ENCODE results near the gene GNG13.
"Not testable (repeated sequence)": the region's sequence is repeated elsewhere in the genome, so short reads cannot be mapped to it uniquely, and the experiment has no call there.

GNG13 gene

GRCh38 chr16:841455-842060 is 41.0 kb upstream of the GNG13 start:
- Histone ChIP-seq H3K36me3 (ENCODE audit: control insufficient read depth in 1 of 2, insufficient read depth in 2 of 2, low read length in 2 of 2) (no peaks in the 10 kb centered on the region), H3K4me3 (ENCODE audit: low read depth in 1 of 2, low read length in 2 of 2) (no peak overlapping the region), H3K9ac (ENCODE audit: low read depth in 1 of 2, low read length in 2 of 2) (no peak overlapping the region), H3K27me3 (ENCODE audit: control insufficient read depth in 1 of 2, insufficient read depth in 2 of 2, low read length in 2 of 2) (no peaks in the 10 kb centered on the region), H3K9me3 (ENCODE audit: control insufficient read depth in 1 of 2, low read length in 2 of 2) (no peaks in the 10 kb centered on the region), H3K4me1 (ENCODE audit: control insufficient read depth in 1 of 2, insufficient read depth in 2 of 2, low read length in 2 of 2) (no peaks in the 10 kb centered on the region), H3K27ac (ENCODE audit: low read depth, low read length) (no peak overlapping the region)

GRCh38 chr16:840561-841454 is 40.3 kb upstream of the GNG13 start:
- Histone ChIP-seq H3K9ac (ENCODE audit: low read depth in 1 of 2, low read length in 2 of 2) (no peak overlapping the region), H3K4me3 (ENCODE audit: low read depth in 1 of 2, low read length in 2 of 2) (no peak overlapping the region), H3K4me1 (ENCODE audit: control insufficient read depth in 1 of 2, insufficient read depth in 2 of 2, low read length in 2 of 2) (no peaks in the 10 kb centered on the region), H3K27me3 (ENCODE audit: control insufficient read depth in 1 of 2, insufficient read depth in 2 of 2, low read length in 2 of 2) (no peaks in the 10 kb centered on the region), H3K27ac (ENCODE audit: low read depth, low read length) (no peak overlapping the region), H3K9me3 (ENCODE audit: control insufficient read depth in 1 of 2, low read length in 2 of 2) (peaks cover 6% of the 10 kb centered on the region in 2 donors), H3K36me3 (ENCODE audit: control insufficient read depth in 1 of 2, insufficient read depth in 2 of 2, low read length in 2 of 2) (no peaks in the 10 kb centered on the region)

GRCh38 chr16:839643-840408 is 39.3 kb upstream of the GNG13 start:
- Histone ChIP-seq H3K9me3 (ENCODE audit: control insufficient read depth in 1 of 2, low read length in 2 of 2) (peaks cover 10 to 11% of the 10 kb centered on the region in 2 donors), H3K27ac (ENCODE audit: low read depth, low read length) (no peak overlapping the region), H3K4me1 (ENCODE audit: control insufficient read depth in 1 of 2, insufficient read depth in 2 of 2, low read length in 2 of 2) (no peaks in the 10 kb centered on the region), H3K27me3 (ENCODE audit: control insufficient read depth in 1 of 2, insufficient read depth in 2 of 2, low read length in 2 of 2) (no peaks in the 10 kb centered on the region), H3K9ac (ENCODE audit: low read depth in 1 of 2, low read length in 2 of 2) (no peak overlapping the region), H3K4me3 (ENCODE audit: low read depth in 1 of 2, low read length in 2 of 2) (no peak overlapping the region), H3K36me3 (ENCODE audit: control insufficient read depth in 1 of 2, insufficient read depth in 2 of 2, low read length in 2 of 2) (no peaks in the 10 kb centered on the region)

GRCh38 chr16:838741-839140 is 38.2 kb upstream of the GNG13 start:
- Histone ChIP-seq H3K9me3 (ENCODE audit: control insufficient read depth in 1 of 2, low read length in 2 of 2) (peaks cover 10 to 11% of the 10 kb centered on the region in 2 donors), H3K27ac (ENCODE audit: low read depth, low read length) (no peak overlapping the region), H3K27me3 (ENCODE audit: control insufficient read depth in 1 of 2, insufficient read depth in 2 of 2, low read length in 2 of 2) (no peaks in the 10 kb centered on the region), H3K36me3 (ENCODE audit: control insufficient read depth in 1 of 2, insufficient read depth in 2 of 2, low read length in 2 of 2) (no peaks in the 10 kb centered on the region), H3K9ac (ENCODE audit: low read depth in 1 of 2, low read length in 2 of 2) (no peak overlapping the region), H3K4me1 (ENCODE audit: control insufficient read depth in 1 of 2, insufficient read depth in 2 of 2, low read length in 2 of 2) (no peaks in the 10 kb centered on the region), H3K4me3 (ENCODE audit: low read depth in 1 of 2, low read length in 2 of 2) (no peak overlapping the region)

- not testable (repeated sequence) for H3K36me3 ChIP-seq (ENCODE audit: control insufficient read depth in 1 of 2, insufficient read depth in 2 of 2, low read length in 2 of 2); H3K9ac ChIP-seq (ENCODE audit: low read depth in 1 of 2, low read length in 2 of 2); H3K4me3 ChIP-seq (ENCODE audit: low read depth in 1 of 2, low read length in 2 of 2); H3K4me1 ChIP-seq (ENCODE audit: control insufficient read depth in 1 of 2, insufficient read depth in 2 of 2, low read length in 2 of 2); H3K27ac ChIP-seq (ENCODE audit: low read depth, low read length); H3K27me3 ChIP-seq (ENCODE audit: control insufficient read depth in 1 of 2, insufficient read depth in 2 of 2, low read length in 2 of 2)
- peaks cover 10 to 11% of the 10 kb centered on the region in 2 donors for H3K9me3 ChIP-seq (ENCODE audit: control insufficient read depth in 1 of 2, low read length in 2 of 2)
These were observed 36.3 kb upstream of the GNG13 start for GRCh38 chr16:836822-837221.

GRCh38 chr16:836221-836620 is 35.7 kb upstream of the GNG13 start:
- Histone ChIP-seq H3K4me1 (ENCODE audit: control insufficient read depth in 1 of 2, insufficient read depth in 2 of 2, low read length in 2 of 2) (no peaks in the 10 kb centered on the region), H3K36me3 (ENCODE audit: control insufficient read depth in 1 of 2, insufficient read depth in 2 of 2, low read length in 2 of 2) (no peaks in the 10 kb centered on the region), H3K27me3 (ENCODE audit: control insufficient read depth in 1 of 2, insufficient read depth in 2 of 2, low read length in 2 of 2) (no peaks in the 10 kb centered on the region), H3K9me3 (ENCODE audit: control insufficient read depth in 1 of 2, low read length in 2 of 2) (peaks cover 10 to 11% of the 10 kb centered on the region in 2 donors), H3K9ac (ENCODE audit: low read depth in 1 of 2, low read length in 2 of 2) (no peak overlapping the region), H3K27ac (ENCODE audit: low read depth, low read length) (no peak overlapping the region), H3K4me3 (ENCODE audit: low read depth in 1 of 2, low read length in 2 of 2) (no peak overlapping the region)

GRCh38 chr16:835373-835772 is 34.8 kb upstream of the GNG13 start:
- H3K27me3 ChIP-seq (ENCODE audit: control insufficient read depth in 1 of 2, insufficient read depth in 2 of 2, low read length in 2 of 2): no peaks in the 10 kb centered on the region
- no peaks in the 10 kb centered on the region for H3K4me1 ChIP-seq (ENCODE audit: control insufficient read depth in 1 of 2, insufficient read depth in 2 of 2, low read length in 2 of 2)
- H3K36me3 ChIP-seq (ENCODE audit: control insufficient read depth in 1 of 2, insufficient read depth in 2 of 2, low read length in 2 of 2): no peaks in the 10 kb centered on the region
- H3K9me3 ChIP-seq (ENCODE audit: control insufficient read depth in 1 of 2, low read length in 2 of 2): peaks cover 10 to 11% of the 10 kb centered on the region in 2 donors
- H3K4me3 ChIP-seq (ENCODE audit: low read depth in 1 of 2, low read length in 2 of 2): no peak overlapping the region
- no peak overlapping the region for H3K27ac ChIP-seq (ENCODE audit: low read depth, low read length)
- H3K9ac ChIP-seq (ENCODE audit: low read depth in 1 of 2, low read length in 2 of 2): no peak overlapping the region

- peaks cover 10 to 11% of the 10 kb centered on the region in 2 donors for H3K9me3 ChIP-seq (ENCODE audit: control insufficient read depth in 1 of 2, low read length in 2 of 2)
- H3K4me1 ChIP-seq (ENCODE audit: control insufficient read depth in 1 of 2, insufficient read depth in 2 of 2, low read length in 2 of 2): no peaks in the 10 kb centered on the region
- no peaks in the 10 kb centered on the region for H3K27me3 ChIP-seq (ENCODE audit: control insufficient read depth in 1 of 2, insufficient read depth in 2 of 2, low read length in 2 of 2)
- no peak overlapping the region for H3K9ac ChIP-seq (ENCODE audit: low read depth in 1 of 2, low read length in 2 of 2)
- no peaks in the 10 kb centered on the region for H3K36me3 ChIP-seq (ENCODE audit: control insufficient read depth in 1 of 2, insufficient read depth in 2 of 2, low read length in 2 of 2)
- H3K27ac ChIP-seq (ENCODE audit: low read depth, low read length): no peak overlapping the region
- no peak overlapping the region for H3K4me3 ChIP-seq (ENCODE audit: low read depth in 1 of 2, low read length in 2 of 2)
These were observed 32.9 kb upstream of the GNG13 start for GRCh38 chr16:833411-833810.

- Histone ChIP-seq H3K9ac (ENCODE audit: low read depth in 1 of 2, low read length in 2 of 2) (no peak overlapping the region), H3K4me1 (ENCODE audit: control insufficient read depth in 1 of 2, insufficient read depth in 2 of 2, low read length in 2 of 2) (no peaks in the 10 kb centered on the region), H3K36me3 (ENCODE audit: control insufficient read depth in 1 of 2, insufficient read depth in 2 of 2, low read length in 2 of 2) (no peaks in the 10 kb centered on the region), H3K9me3 (ENCODE audit: control insufficient read depth in 1 of 2, low read length in 2 of 2) (peaks cover 10 to 11% of the 10 kb centered on the region in 2 donors), H3K27me3 (ENCODE audit: control insufficient read depth in 1 of 2, insufficient read depth in 2 of 2, low read length in 2 of 2) (no peaks in the 10 kb centered on the region), H3K27ac (ENCODE audit: low read depth, low read length) (no peak overlapping the region), H3K4me3 (ENCODE audit: low read depth in 1 of 2, low read length in 2 of 2) (no peak overlapping the region)
These were observed 32.3 kb upstream of the GNG13 start for GRCh38 chr16:832652-833336.

Measured in duodenal mucosa (tissue), 2 donors.